Occipital lobe (tissue), 3 donors: ENCODE measurements around the gene GPR39. TPM values are rescaled to one million over a fixed set of nuclear protein-coding genes. Genes with fewer than 3 reads are reported as not detected.

ENCODE experiments used
- DNase-seq: peaks from one replicate; lab custom pipeline; 2025; lab: John Stamatoyannopoulos, UW
- small RNA-seq: library from RNA; depleted of rRNA; stranded (forward); fragments of <200 nt; gene quantifications from one replicate; pipeline ENCODE3, GENCODE V24; 2014
- total RNA-seq: library from RNA; depleted of rRNA; stranded (reverse); fragments of >200 nt; gene quantifications from one replicate; pipeline ENCODE4 v1.2.3, GENCODE V29; 2014

The GPR39 gene
- total RNA-seq, 1 donor from 2014 or later = 5.0 TPM

DNA sequence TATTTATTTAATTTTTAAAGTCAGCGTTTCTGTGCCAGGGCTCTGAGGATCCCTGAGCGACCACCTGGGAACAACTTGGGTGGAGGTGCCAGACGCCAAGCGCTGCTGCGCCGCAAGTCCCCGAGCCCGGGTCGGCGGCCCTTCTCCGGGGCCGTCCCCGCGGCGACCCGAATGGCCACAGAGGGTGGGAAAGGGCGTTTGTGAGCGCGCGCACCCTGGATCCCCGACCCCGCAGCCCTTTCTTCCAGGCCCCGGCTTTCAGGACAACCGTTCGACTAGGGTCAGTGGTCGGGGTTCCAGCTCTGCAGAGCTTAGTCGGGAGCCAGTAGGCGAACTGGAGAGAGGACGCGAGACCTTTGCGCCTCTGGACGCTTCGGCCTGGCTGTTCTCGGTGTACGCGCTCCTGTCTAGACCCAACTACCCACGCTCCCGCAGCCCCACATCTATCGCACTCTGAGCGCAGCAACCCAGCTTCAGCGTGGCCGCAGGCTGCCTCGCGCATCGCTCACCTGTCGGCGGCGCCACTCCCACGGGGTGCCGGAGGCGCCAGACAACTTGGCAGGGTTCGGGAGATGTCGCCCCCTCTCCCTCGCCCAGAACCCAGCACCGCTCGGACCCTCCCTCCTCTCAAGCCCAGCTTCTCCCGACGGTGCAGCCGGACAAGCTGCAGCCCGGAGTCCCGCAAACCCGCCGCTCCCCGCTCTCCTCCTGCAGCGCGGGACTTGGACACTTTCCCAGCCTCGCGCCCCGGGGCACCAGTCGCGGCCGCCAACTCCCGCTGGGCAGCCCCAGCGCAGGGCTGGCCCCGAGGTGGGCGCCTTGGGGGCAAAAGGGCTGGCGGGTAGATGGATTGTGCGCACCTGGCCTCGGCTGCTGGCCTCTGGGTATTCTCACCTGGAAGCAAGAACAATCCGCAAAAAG is 252.6 kb downstream of the GPR39 start:
- DNase-seq = no peak

GRCh38 chr2:132669908-132670495 is 253.4 kb downstream of the GPR39 start, which contains the start of gene LYPD1:
Gene LYPD1, minus strand, starts transcription at chr2:132670205. Its CDS starts 273 bp downstream, at chr2:132669932.
- DNase-seq = no peak

GRCh38 chr2:132670496-132671150 is 254.0 kb downstream of the GPR39 start:
- no peak for DNase-seq

DNA sequence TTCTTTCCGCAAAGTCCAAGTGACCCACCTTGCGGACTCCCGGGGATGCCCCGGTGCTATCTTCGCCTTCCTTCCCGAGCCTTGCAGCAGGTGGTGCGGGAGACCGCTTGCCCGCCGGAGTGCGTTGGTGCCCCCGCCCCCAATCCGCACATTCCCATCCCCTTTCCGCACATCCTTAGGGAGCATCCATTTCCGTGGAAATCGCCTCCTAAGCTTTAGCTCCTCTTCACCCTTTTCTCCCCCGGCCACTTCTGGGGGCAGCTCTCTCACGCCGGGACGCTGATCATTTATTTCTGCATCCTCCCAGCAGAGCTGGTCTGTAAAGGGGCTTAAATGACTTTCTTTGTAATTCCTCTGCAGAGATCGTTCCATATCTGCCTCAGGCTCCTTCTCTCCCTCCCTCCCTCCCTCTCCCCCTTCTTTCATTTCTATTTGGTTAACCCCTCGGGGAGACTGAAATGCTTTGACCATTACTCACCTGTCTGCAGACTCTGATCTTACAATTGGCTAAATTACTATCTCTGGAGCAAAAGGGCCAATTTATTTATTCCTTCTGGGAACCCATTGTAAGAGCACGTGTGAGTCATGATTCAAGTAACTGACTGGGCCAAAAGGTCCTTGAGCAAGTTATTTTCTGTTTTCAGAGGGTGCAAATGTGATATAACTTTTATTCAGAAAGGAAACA is 254.7 kb downstream of the GPR39 start:
- no peak for DNase-seq

- no peak for DNase-seq
These were observed 260.4 kb downstream of the GPR39 start for GRCh38 chr2:132676999-132677398.

- no peak for DNase-seq
These were observed 261.1 kb downstream of the GPR39 start for GRCh38 chr2:132677661-132678060.

- no peak for DNase-seq
These were observed 261.9 kb downstream of the GPR39 start for GRCh38 chr2:132678483-132678882.

DNA sequence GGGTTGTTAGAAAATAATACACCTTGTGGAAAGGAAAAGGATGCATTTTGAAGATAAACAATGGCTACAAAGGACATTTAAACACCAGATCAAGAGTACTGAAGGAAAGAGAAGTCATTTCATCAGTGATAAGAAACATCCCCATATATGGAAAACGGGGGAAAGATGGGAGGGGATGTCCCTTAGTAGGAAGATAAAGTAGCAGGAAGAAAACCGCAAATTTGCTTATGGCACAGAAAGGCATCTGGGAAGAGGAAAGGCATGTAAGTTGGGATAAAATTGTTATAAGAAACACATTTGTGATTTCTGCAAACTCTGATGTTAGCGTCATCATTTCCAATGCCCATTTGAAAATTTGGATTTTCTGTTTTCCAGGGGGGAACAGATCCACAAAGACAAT is 263.9 kb downstream of the GPR39 start:
- no peak for DNase-seq

DNA sequence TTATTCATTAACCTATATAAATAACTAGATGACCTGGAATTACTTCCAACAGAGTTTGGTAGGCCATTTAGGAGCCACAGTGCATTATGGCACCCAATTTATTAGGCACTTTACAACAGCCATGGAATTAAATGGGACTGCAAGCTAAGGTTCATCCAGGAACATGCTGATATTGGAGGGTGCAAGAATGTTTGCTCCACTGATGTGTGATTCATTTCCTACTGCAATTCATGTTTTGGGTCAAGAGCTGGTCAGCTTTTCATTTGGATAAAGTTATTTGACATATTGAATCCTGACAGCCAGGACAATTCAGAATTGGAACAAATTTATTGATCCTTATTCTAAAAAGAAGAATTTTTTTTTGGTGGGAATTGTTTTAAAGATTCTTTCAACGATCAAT is 265.2 kb downstream of the GPR39 start:
- DNase-seq = no peak

- DNase-seq = no peak
These were observed 274.2 kb downstream of the GPR39 start for GRCh38 chr2:132690664-132691303.

GRCh38 chr2:132691556-132691955 is 275.0 kb downstream of the GPR39 start:
- no peak for DNase-seq

GRCh38 chr2:132692816-132693215 is 276.2 kb downstream of the GPR39 start:
- DNase-seq = no peak

Small RNAs within 50 kb of the gene (small RNA-seq; reads per million reads assigned to genes)
- not detected for gene RNU6-175P
